GM12878 (cell line): ENCODE results near the gene TOP1. TPM values are rescaled to one million over a fixed set of nuclear protein-coding genes. Genes with fewer than 3 reads are reported as not detected.

Source experiments
- ATAC-seq: fragments of 200-7000 bp; cut with Tn5 transposase; 3 replicates; pipeline ENCODE4 v1.9.1; 2020; ENCODE audit warnings: mild to moderate bottlenecking, moderate library complexity
- BruUV-seq: library from RNA; stranded (reverse); fragments of 400-500 nt; replicated peaks from 2 replicates; lab custom pipeline; 2021; lab: Mats Ljungman, UMichigan
- CTCF ChIA-PET: fragments of 300-600 bp; sonication (Branson Sonifier 250); formaldehyde crosslinking; extraction: SDS; loops from one replicate; lab custom pipeline; 2021; ENCODE audit warnings: inconsistent platforms; lab: Yijun Ruan, JAX
- POLR2A ChIA-PET: fragments of 350-600 bp; formaldehyde crosslinking; extraction: SDS; loops from one replicate; lab custom pipeline; 2021; ENCODE audit warnings: inconsistent platforms; lab: Charles Lee
- RAD21 ChIA-PET: fragments of 300-600 bp; sonication (Branson Sonifier 250); formaldehyde crosslinking; loops from one replicate; lab custom pipeline; 2023; ENCODE audit warnings: antibody characterized with exemption; ENCODE audit not compliant: unreplicated experiment; lab: Charles Lee
- SMC1A ChIA-PET: fragments of 300-600 bp; sonication (Branson Sonifier 250); formaldehyde crosslinking; loops from one replicate; lab custom pipeline; 2023; ENCODE audit not compliant: unreplicated experiment, uncharacterized antibody; lab: Charles Lee
- DNase-seq: peaks from one replicate; pipeline ENCODE4 v3.0.0-alpha.2; 2011; ENCODE audit warnings: low read depth, low spot score
- FAIRE-seq: peaks from 3 replicates; lab custom pipeline; 2011; peaks lifted over from hg19 to GRCh38; lab: Jason Lieb, UNC
- H2AFZ ChIP-seq: 2 replicates; pipeline ENCODE4 v1.6.0; 2011; ENCODE audit warnings: low read depth, low read length, control low read depth; ENCODE audit not compliant: control insufficient read depth
- H3K27ac ChIP-seq: 2 replicates; pipeline ENCODE4 v1.5.1; 2011; ENCODE audit warnings: control low read depth; ENCODE audit not compliant: control insufficient read depth, insufficient read depth
- H3K27me3 ChIP-seq, 2 experiments: replicated peaks in 1 of 2; 2 replicates each; pipeline versions ENCODE4 v1.6.0 to v1.6.1; 2011; ENCODE audit warnings: low read length in 1 of 2; ENCODE audit not compliant: control insufficient read depth in 2 of 2, insufficient read depth in 2 of 2
- H3K36me3 ChIP-seq, 2 experiments: 2 replicates each; pipeline ENCODE4 v1.5.1; 2011; ENCODE audit warnings: low read length in 1 of 2; ENCODE audit not compliant: control insufficient read depth in 2 of 2, insufficient read depth in 2 of 2
- H3K4me1 ChIP-seq: 2 replicates; pipeline ENCODE4 v1.6.1; 2011; ENCODE audit warnings: mild to moderate bottlenecking, low read length, moderate library complexity, mixed read lengths; ENCODE audit not compliant: control insufficient read depth, insufficient read depth
- H3K4me2 ChIP-seq: 2 replicates; pipeline ENCODE4 v1.6.0; 2011; ENCODE audit warnings: control low read depth; ENCODE audit not compliant: control insufficient read depth, insufficient read depth
- H3K4me3 ChIP-seq: fragments of 200-600 bp; sonication (generic); 2 replicates; pipeline ENCODE4 v1.5.1; 2016
- H3K79me2 ChIP-seq: 2 replicates; pipeline ENCODE4 v1.6.0; 2011; ENCODE audit warnings: low read length; ENCODE audit not compliant: control insufficient read depth, insufficient read depth
- H3K9ac ChIP-seq: 2 replicates; pipeline ENCODE4 v1.8.0; 2011; ENCODE audit warnings: low read length, control low read depth, mixed read lengths; ENCODE audit not compliant: control insufficient read depth, insufficient read depth
- H3K9me3 ChIP-seq: replicated peaks from 3 replicates; pipeline ENCODE4 v1.5.1; 2011; ENCODE audit warnings: mild to moderate bottlenecking, low read length; ENCODE audit not compliant: control insufficient read depth, insufficient read depth
- H4K20me1 ChIP-seq: 2 replicates; pipeline ENCODE4 v1.6.0; 2011; ENCODE audit not compliant: control insufficient read depth, insufficient read depth
- CREM ChIP-seq: IDR thresholded peaks from 2 replicates; pipeline ENCODE4 v1.6.1; 2014; ENCODE audit warnings: antibody characterized with exemption, low read depth
- HCFC1 ChIP-seq: fragments of 150-350 bp; IDR thresholded peaks from 2 replicates; pipeline ENCODE4 v1.6.1; 2014; ENCODE audit warnings: low read length
- PAX5 ChIP-seq: IDR thresholded peaks from 2 replicates; pipeline ENCODE4 v1.6.1; 2011; ENCODE audit warnings: low read depth, low read length, borderline replicate concordance
- SIN3A ChIP-seq: IDR thresholded peaks from 2 replicates; pipeline ENCODE4 v1.6.1; 2012; ENCODE audit warnings: low read depth, low read length, improper control_type of control experiment
- WGBS: methylation state at CpG from one replicate; pipeline ENCODE4 v1.1.6; 2016; ENCODE audit warnings: low lambda C conversion rate; ENCODE audit not compliant: insufficient replicate concordance, insufficient coverage; ENCODE audit errors: missing lambda C conversion rate; 5-methylcytosine and 5-hydroxymethylcytosine counted together
- in situ Hi-C: fragments of 300-500 bp; cut with MboI; formaldehyde crosslinking; loops from 9 replicates; pipeline ENCODE4 v1.14.3; 2018; ENCODE audit warnings: mixed read lengths
- intact Hi-C: fragments of 100-400 bp; cut with micrococcal nuclease; formaldehyde crosslinking; loops from one replicate; pipeline ENCODE4 v1.14.2; 2022; ENCODE audit not compliant: unreplicated experiment
- polyA plus RNA-seq, 11 experiments: library from polyadenylated mRNA; depleted of rRNA in 4 of 11; unstranded in 6 of 11; stranded (reverse) in 5 of 11; fragments of >200 nt; fragmentation: Nextera tagmentation in 4 of 11; fragmentation: Illumina TruSeq in 1 of 11; extraction: Ambion mirVana in 4 of 11; extraction: Trizol in 1 of 11; gene quantifications; 1 replicate in 1 of 11; 2 replicates in 10 of 11; pipeline versions ENCODE4 v1.2.1 to v1.2.3, GENCODE V29; 2011 to 2016; ENCODE audit warnings: inconsistent platforms in 2 of 11, missing spikeins in 2 of 11, low read depth in 1 of 11
- total RNA-seq, 4 experiments: library from RNA; depleted of rRNA in 3 of 4; stranded (reverse); fragments of >200 nt in 3 of 4; fragmentation: Illumina TruSeq in 1 of 4; extraction: Trizol in 1 of 4; gene quantifications; 2 replicates each; pipeline versions ENCODE4 v1.2.1 to v1.2.3, GENCODE V29; 2013 to 2021
- TF ChIP-seq, protein P1 (sequence below): fragments of 450-650 bp; IDR thresholded peaks from 2 replicates; pipeline ENCODE4 v1.6.1; 2017; ENCODE audit warnings: low read depth, mild to moderate bottlenecking, moderate library complexity

The TOP1 gene
- total and polyA plus RNA-seq, 10 of the 15 experiments (the other 5 are each of a cell fraction or from before 2014, with no cell fraction given) = 21.5 to 128 (median 47.3) TPM

- intact Hi-C loops = no loop called here
- TF ChIP-seq CREM (no peak), PAX5 (no peak), SIN3A (no peak), HCFC1 (no peak)
- TF ChIP-seq, protein P1, sequence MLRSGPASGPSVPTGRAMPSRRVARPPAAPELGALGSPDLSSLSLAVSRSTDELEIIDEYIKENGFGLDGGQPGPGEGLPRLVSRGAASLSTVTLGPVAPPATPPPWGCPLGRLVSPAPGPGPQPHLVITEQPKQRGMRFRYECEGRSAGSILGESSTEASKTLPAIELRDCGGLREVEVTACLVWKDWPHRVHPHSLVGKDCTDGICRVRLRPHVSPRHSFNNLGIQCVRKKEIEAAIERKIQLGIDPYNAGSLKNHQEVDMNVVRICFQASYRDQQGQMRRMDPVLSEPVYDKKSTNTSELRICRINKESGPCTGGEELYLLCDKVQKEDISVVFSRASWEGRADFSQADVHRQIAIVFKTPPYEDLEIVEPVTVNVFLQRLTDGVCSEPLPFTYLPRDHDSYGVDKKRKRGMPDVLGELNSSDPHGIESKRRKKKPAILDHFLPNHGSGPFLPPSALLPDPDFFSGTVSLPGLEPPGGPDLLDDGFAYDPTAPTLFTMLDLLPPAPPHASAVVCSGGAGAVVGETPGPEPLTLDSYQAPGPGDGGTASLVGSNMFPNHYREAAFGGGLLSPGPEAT = no peak
- TF ChIP-seq, all 136 proteins: peak for 0
- Histone ChIP-seq H4K20me1 (no peaks in the 10 kb centered on the region; the same call in 1 of the 2 replicates), H3K27me3 (no peaks in the 10 kb centered on the region), H3K4me1 (peaks cover 54% of the 10 kb centered on the region), H3K4me3 (no peak overlapping the region), H3K79me2 (peaks cover 63% of the 10 kb centered on the region), H2AFZ (no peak overlapping the region), H3K9ac (no peak overlapping the region), H3K9me3 (no peaks in the 10 kb centered on the region), H3K27ac (no peak overlapping the region), H3K36me3 (peaks cover 6 to 13% of the 10 kb centered on the region in 2 experiments; a peak in 3 of 4 replicates), H3K4me2 (no peak overlapping the region)
- ATAC-seq (no peak), FAIRE-seq (no peak), DNase-seq (no peak)
- ChIA-PET POLR2A (interaction anchor here (5.1 to 5.7 kb wide), 2 partner anchors 13 to 21 kb away, joined by 29 to 84 read pairs; partner anchors contain the start of gene PLCG1), SMC1A (interaction anchor here (0.8 to 5.8 kb wide), 5 partner anchors 11 to 187 kb away, joined by 3 to 71 read pairs (median 16); partner anchors contain the start of gene PLCG1), CTCF (interaction anchor here (1.8 to 7.5 kb wide), 5 partner anchors 12 to 164 kb away, joined by 7 to 105 read pairs (median 27); partner anchors contain the start of gene PLCG1), RAD21 (interaction anchor here (1.8 to 5.8 kb wide), 4 partner anchors 13 to 77 kb away, joined by 5 to 72 read pairs (median 30); no protein-coding TSS in a partner anchor)
- in situ Hi-C loops = no loop called here
- no TSS peak for BruUV-seq
- WGBS = 97% methylated on average over 7 of the region's 7 CpGs
Observed at GRCh38 chr20:41155261-41155660, 126.6 kb downstream of the TOP1 start.
